Measurements from ENCODE around the gene VMO1. TPM values are rescaled to one million over a fixed set of nuclear protein-coding genes. Genes with fewer than 3 reads are reported as not detected.
A peak's percentile ranks its signal among the peaks of the same experiment; 100 is the strongest.

Gene VMO1
- total and polyA plus RNA-seq, 2 donors (not counting 3 experiments of a cell fraction or from before 2014, with no cell fraction given): 0.23 TPM; not detected in 1

DNA sequence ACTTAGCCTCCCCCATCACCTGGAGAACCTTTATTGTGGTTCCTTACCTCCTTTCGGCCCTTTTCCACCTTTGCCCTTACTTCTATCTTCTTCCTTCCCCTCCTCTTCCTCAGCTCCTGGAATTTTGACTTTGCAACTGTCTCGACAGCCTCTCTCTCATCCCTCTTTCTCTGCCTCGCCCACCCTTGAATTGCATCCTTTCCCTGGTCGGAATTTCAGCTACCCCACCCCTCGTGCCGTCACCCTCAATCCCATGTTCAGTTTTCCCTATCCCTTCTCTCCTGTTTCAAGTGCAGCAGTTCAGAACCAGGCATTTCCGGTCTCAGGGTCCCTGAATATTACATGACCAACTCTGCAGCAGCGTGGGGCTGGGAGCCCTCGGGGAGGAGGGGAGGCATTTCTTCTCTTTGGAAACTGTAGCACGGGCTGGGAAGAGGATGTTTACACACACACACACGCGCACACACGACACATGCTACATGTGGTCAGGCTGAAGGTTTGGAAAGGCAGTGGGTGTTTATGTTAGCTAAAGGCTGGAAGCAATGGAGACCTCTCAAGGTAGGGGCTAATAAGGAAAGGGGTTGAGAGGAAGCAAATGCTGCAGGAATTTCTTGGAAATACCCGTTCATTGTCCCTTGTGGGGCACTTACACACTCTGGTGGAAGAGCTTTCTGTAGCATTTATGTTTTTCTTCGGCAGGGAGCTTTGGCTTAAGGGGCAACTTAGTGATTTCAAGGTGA lies 47.9 kb upstream of the VMO1 start:
- DNase-seq (ENCODE audit: low read depth, low spot score) (peak; percentile 55), FAIRE-seq (peak; percentile 72)
- no peaks in the 10 kb centered on the region for H4K20me1 ChIP-seq (replicated peaks; ENCODE audit: control insufficient read depth, extremely low read depth, insufficient read depth, low read length)
- TF ChIP-seq JUN (IDR thresholded peaks at IDR 0.05; ENCODE audit: borderline replicate concordance, insufficient read depth, insufficient read length, low read depth): no peak
- TF ChIP-seq EZH2 (IDR thresholded peaks at IDR 0.05; ENCODE audit: borderline replicate concordance, low read depth, low read length, severe bottlenecking): no peak
- TF ChIP-seq GATA2 (IDR thresholded peaks at IDR 0.05; ENCODE audit: insufficient read depth, insufficient read length, low read depth, low read length): no peak
- TF ChIP-seq, protein P1, sequence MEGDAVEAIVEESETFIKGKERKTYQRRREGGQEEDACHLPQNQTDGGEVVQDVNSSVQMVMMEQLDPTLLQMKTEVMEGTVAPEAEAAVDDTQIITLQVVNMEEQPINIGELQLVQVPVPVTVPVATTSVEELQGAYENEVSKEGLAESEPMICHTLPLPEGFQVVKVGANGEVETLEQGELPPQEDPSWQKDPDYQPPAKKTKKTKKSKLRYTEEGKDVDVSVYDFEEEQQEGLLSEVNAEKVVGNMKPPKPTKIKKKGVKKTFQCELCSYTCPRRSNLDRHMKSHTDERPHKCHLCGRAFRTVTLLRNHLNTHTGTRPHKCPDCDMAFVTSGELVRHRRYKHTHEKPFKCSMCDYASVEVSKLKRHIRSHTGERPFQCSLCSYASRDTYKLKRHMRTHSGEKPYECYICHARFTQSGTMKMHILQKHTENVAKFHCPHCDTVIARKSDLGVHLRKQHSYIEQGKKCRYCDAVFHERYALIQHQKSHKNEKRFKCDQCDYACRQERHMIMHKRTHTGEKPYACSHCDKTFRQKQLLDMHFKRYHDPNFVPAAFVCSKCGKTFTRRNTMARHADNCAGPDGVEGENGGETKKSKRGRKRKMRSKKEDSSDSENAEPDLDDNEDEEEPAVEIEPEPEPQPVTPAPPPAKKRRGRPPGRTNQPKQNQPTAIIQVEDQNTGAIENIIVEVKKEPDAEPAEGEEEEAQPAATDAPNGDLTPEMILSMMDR (IDR thresholded peaks at IDR 0.05; ENCODE audit: extremely low read depth in 1 of 2, insufficient read depth in 1 of 2, low read depth in 1 of 2, low read length in 2 of 2): no peak
- no peak for TF ChIP-seq MYC (IDR thresholded peaks at IDR 0.05; ENCODE audit: low read depth, low read length)
- TF ChIP-seq POLR2A (IDR thresholded peaks at IDR 0.05; ENCODE audit: low read depth, low read length): no peak
- no peak for TF ChIP-seq POLR2AphosphoS5 (IDR thresholded peaks at IDR 0.05; ENCODE audit: insufficient read depth, low read depth, low read length)
- TF ChIP-seq FOS (IDR thresholded peaks at IDR 0.05; ENCODE audit: borderline replicate concordance, insufficient read depth, low read length): no peak
- TF ChIP-seq, protein P2, sequence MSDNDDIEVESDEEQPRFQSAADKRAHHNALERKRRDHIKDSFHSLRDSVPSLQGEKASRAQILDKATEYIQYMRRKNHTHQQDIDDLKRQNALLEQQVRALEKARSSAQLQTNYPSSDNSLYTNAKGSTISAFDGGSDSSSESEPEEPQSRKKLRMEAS (IDR thresholded peaks at IDR 0.05; ENCODE audit: insufficient read depth, insufficient read length): no peak
- H3K27ac ChIP-seq (ENCODE audit: insufficient read depth, low read depth, low read length): no peak overlapping the region
- H3K9me1 ChIP-seq (replicated peaks; ENCODE audit: control insufficient read depth, extremely low read depth, insufficient read depth, low read length): no peaks in the 10 kb centered on the region
- intact Hi-C loops (cut with micrococcal nuclease) (loop anchor here (1.0 kb wide), 2 partner anchors 24 to 48 kb away; no protein-coding TSS in a partner anchor), dilution Hi-C loops (cut with MboI; ENCODE audit: extremely low pct_ligation_motif_present, low sequenced_read_pairs) (no loop called here)
- H3K4me3 ChIP-seq (replicated peaks in 1 of 3; ENCODE audit: insufficient read depth in 1 of 3, low read depth in 1 of 3, low read length in 3 of 3): peak overlapping the region; percentile 67 to 79 (median 77)
- peaks cover 0 to 7% of the 10 kb centered on the region in 2 experiments for H3K36me3 ChIP-seq (ENCODE audit: control insufficient read depth in 2 of 2, extremely low read depth in 1 of 2, insufficient read depth in 2 of 2, low read length in 2 of 2)
- CTCF ChIA-PET: interaction anchor here (1.0 to 2.1 kb wide), 6 partner anchors 24 to 124 kb away, joined by 3 to 8 read pairs (median 5); partner anchors contain the start of genes ARRB2 and PLD2
- H3K4me1 ChIP-seq (ENCODE audit: control insufficient read depth, extremely low read depth, insufficient read depth, low read length): peaks cover 12% of the 10 kb centered on the region
- H3K9me3 ChIP-seq (replicated peaks; ENCODE audit: control insufficient read depth, insufficient read depth, low read length): no peaks in the 10 kb centered on the region
- H3K9ac ChIP-seq (replicated peaks; ENCODE audit: extremely low read depth, insufficient read depth, low read length): peak overlapping the region; percentile 90
- POLR2A ChIA-PET: no interaction called here
- peak overlapping the region; percentile 82 for H2AFZ ChIP-seq (ENCODE audit: low read depth, low read length)
- peaks cover 45% of the 10 kb centered on the region for H3K79me2 ChIP-seq (ENCODE audit: control insufficient read depth, insufficient read depth, low read length)
- H3K4me2 ChIP-seq (ENCODE audit: insufficient read depth, low read length): peak overlapping the region; percentile 86
- H3K27me3 ChIP-seq (ENCODE audit: control insufficient read depth in 2 of 2, insufficient read depth in 2 of 2, low read length in 2 of 2): no peaks in the 10 kb centered on the region
- BruUV-seq (replicated peaks): TSS peak; percentile 41
